SKM-1 (cell line): ENCODE results near the gene LRRIQ1.
"Not testable (repeated sequence)": the region's sequence is repeated elsewhere in the genome, so short reads cannot be mapped to it uniquely, and the experiment has no call there.

Experiments used
- DNase-seq: peaks from one replicate; lab custom pipeline; 2025; ENCODE audit not compliant: unreplicated experiment; lab: John Stamatoyannopoulos, UW

LRRIQ1 gene

DNA sequence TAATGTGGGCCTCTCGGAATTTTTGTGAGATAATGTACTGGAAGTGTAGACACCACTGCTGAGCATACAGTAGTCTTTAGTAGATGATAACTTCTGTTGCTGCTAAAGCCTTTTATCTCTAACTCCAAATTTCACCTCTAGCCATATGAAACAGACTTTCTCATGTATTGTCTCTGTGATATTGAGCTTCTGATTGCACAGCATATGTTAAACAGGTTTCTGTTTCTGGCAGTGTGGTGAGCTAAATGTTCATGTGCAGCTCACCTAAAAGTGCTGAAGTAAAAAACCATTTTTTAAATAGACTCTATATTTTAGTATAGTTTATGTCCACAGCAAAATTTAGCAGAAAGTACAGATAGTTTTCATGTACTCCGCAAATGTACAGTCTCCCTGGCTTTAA lies 154.6 kb downstream of the LRRIQ1 start:
- no peak for DNase-seq

DNA sequence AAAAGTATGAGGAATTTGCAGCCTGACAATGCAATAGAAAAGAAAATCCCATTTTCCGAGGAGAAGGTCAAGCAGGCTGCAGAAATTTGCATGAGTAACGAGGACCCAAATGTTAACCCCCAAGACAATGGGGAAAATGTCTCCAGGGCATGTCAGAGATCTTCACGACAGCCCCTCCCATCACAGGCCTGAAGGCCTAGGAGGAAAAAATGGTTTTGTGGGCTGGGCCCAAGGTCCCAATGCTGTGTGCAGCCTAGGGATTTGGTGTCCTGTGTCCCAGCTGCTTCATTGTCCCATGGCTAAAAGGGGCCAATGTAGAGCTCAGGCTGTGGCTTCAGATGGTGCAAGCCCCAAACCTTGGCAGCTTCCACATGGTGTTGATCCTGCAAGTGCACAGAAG lies 167.7 kb downstream of the LRRIQ1 start:
- not testable (repeated sequence) for DNase-seq

- no peak for DNase-seq
These were observed 170.4 kb downstream of the LRRIQ1 start for GRCh38 chr12:85206543-85206942.

DNA sequence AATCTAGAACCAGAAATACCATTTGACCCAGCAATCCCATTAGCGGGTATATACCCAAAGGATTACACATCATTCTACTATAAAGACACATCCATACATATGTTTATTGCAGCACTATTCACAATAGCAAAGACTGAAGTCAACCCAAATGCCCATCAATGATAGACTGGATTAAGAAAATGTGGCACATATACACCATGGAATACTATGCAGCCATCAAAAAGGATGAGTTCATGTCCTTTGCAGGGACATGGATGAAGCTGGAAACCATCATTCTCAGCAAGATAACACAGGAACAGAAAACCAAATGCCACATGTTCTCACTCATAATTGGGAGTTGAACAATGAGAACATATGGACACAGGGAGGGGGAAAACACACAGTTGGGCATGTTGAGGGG lies 188.2 kb downstream of the LRRIQ1 start:
- DNase-seq: not testable (repeated sequence)

DNA sequence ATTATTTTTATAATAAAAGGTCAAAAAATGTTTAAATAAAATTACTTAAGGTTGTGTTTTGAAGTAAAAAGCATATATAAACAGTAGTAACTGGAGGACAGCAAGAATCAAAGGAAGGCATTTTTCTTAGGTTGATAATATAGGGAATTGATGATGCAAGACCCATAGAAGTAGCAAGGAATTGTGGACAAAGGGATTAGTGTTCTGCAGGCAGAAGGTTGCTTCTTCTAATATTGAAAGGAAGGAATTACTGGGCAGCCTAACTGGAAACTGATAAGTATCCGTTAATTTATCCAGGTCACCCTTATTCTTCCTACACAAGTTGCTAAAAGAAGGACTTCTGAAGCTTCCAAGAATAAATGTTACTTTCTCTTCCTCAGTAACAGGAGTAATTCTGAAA lies 189.3 kb downstream of the LRRIQ1 start:
- DNase-seq: no peak

DNA sequence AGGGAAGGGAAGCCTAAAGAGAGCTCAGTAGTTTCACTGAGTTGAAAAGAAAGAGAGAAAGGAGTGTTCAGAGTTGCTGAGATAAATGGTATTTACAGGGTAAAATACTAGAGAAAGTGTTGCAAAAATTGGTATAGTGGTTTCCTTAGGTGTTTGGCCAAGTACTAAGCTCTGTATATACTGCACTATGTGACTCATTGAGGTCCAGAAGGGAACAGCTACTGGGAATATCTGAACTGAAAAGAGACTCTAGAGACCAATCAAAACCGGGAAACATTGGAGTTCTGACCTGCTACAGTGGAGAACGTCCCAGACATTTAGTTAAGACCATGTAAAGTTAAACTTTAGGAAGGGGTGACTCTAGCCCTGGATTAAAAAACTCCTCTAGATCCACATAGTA lies 201.2 kb downstream of the LRRIQ1 start:
- no peak for DNase-seq

DNA sequence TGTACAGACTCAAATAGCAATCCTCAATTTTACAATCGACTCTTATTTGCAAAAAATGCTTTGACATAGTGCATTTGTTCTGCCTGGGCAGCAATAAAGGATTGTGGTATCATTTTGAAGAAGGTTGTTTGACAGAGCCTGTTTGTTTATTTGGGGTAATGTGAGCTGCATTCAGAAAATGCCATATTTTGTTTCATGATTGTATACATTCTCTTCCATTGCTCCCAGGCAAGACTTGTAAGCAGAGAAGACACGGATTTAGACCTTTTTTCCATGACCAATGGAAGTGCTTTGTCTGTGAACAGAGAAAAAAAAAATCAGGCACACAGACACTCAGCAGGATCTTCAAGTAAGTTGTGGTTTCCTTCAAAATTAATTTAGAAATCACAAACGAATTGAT lies 208.4 kb downstream of the LRRIQ1 start:
- DNase-seq: no peak

DNA sequence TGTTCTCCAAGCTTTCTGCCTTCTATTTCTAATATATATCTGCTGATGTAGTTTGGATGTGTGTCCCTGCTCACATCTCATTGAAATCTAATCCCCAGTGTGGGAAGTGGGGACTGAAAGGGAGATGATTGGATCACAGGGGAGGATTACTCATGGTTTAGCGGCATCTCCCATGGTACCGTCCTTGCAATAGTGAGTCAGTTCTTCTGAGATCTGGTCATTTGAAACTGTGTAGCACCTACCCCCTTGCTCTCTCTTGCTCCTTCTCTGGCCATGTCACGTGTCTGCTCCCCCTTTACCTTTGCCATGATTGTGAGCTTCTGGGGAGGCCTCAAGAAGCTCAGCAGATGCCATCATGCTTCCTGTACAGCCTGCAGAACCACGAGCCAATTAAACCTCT lies 217.7 kb downstream of the LRRIQ1 start:
- DNase-seq: no peak

DNA sequence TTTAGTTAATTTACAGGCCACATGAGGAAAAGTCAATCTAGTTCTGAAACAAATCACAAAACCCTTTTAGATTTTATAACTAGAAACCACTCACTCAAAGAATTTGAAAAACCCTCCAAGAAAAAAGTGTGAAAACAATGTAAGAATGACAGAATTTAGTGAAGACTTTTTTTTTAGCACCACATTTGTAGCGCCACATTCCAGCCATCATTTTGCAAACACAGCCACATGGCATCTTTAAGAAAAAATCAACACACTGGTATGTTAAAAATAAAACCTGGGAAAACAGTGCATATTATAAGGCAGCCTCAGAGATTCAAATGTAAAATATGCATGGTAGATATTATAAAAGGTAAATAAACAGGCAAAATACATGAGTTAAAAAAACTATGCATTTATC lies 221.5 kb downstream of the LRRIQ1 start:
- DNase-seq: no peak

- DNase-seq: no peak
These were observed 224.3 kb downstream of the LRRIQ1 start for GRCh38 chr12:85260447-85260846.

DNA sequence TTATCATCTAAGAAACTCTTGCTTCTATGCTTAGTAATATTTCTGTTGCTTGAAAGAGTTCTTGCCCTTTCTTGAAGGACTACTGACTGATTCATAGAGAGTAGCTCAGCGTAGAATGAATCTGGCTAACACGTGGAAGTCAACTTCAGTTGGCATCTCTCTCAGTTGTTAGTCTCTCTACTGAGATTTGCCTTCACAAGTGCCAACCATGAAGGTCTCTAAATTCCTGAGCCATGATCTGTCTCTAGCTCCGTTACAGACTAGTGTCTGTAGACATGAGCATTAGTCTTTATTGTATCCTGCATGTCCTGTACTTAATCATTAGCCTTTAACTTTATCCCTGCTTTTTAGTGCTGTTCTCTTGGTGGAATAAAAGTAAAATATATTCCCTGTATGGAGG lies 224.7 kb downstream of the LRRIQ1 start:
- no peak for DNase-seq

GRCh38 chr12:85266356-85266755 lies 230.2 kb downstream of the LRRIQ1 start:
- no peak for DNase-seq

DNA sequence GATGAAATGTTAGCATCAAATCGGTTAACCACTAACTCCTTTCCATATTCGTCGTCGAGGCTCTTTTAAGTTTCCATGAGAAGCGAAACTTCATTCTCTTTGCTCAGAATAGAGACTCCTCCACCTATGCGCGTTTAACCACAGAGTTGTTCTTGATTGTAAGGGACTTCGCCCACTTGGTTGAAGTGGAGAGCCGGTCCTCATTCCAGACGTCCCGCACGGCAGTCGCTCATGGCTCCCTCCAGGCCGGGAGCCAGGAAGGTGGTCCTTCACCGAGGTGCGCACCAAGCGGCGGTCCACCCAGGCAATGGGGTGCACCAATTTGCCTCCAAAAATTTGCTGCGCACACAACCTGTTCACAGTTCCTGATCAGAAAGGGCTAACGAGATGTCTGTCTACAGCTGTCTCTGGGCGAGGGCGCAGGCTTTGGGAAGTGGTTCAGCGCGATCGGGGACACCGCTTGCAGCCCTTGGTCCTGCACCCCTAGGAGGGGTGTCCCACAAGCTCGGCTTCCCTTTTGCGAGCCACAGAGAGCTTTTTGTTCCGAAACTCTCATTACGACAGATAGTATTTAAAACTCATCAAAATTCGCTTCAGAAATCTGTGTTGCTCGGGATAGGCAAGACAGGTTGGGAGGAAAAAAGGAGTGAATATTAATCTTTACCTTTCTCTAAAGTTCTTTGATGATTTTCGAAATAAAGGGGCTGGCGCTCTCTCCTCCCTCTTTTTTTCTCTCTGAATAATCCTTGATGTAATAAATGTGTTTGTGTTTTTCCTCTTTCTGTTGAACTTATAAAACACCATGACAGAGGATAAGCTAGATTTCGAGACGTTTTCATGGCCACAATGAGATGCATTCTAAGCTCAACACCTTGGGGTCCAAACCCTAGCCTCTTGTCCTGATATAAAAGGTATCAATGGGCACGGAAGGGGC lies 237.5 kb downstream of the LRRIQ1 start:
- no peak for DNase-seq

DNA sequence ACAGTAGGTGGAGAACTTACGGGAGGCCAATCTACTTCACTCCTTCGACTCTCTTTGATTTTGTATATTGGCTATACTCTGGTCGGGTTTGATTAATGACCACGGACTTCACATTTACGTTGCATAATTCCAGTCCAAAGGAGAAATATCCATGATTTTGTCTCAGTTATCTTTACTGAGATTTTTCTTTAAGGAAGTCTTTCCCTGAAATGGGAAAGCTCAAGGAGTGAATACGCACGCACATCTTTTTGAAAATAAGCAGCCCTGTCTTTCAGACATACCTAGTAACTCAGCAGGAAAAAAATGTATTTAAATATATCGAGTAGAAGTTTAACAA lies 238.1 kb downstream of the LRRIQ1 start:
- no peak for DNase-seq

DNA sequence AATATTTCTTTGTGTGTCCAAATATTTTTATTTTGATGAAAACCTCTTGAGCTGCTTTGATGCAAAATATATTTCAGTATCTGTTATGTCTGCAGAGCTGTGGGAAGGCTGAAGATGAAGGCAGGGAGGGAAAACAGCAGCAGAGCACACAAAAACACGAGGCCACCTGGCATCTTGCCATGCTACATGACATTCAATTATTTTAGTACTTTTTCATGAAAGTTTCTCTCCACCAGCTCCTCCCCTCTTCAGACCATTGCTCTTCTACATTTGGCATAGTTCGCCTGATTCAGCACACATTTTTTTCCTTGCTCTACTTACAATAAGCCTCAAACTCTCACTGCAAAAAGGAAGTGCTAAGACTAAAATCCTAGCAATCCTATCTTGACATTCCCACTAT lies 239.2 kb downstream of the LRRIQ1 start:
- DNase-seq: no peak

DNA sequence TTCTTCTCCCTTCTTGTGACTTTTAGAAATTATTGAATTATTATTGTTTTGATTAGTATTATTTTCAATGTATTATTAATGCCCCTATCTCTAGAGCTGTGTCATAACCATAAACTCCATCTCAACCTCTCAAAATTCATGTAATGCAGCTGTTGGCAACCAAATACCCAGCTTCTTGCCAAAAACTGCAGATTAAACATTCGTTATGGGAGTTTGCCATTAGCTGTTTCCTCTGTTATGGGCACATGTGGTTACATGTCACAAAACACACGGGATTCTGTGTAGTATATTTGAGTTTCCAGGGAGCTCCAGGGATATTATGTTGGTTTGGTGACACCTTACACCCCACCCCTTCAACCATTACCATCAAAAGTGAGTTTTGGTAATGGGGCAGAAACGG lies 241.0 kb downstream of the LRRIQ1 start:
- DNase-seq: no peak

- DNase-seq: no peak
These were observed 241.9 kb downstream of the LRRIQ1 start for GRCh38 chr12:85277900-85278597.

DNA sequence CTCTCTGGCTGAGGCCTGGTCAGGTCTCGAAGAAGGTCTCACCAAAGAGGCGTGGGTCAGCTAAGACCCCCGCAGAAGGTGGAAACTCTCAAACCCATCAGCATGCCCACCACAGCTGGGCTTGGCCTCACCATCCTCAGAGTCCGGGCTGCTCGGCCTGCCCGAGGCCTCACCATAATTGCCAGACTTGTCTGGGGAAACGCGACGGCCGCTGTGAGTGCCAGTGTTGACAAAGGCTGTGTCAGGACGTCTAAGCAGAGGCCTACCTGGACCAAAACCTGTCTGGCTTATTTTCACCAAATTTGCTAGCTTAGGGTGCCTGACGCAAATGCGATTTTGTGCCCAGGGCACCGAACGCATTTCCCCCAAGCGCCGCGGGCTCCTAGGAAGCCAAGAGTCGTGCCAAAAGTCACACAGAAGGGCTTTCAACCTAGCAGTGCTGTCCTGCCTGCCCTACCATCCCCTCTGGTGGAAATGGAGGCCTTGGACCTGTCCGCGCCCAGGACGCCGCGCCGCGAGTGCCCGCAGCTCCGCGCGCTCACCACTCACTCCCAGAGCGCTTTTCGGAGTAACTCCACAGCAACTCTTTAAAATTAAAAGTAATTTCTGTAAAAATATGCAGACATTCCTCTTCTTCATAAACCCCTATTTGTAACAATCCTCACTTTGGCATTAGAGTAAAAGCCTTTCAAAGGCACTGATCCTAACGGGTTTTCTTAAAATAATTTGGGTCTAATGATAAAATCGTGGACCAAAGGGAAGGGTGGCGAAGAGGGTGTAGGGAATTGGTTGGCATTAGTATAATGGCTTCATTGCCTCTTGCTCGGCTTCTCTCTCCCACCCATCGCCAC lies 242.7 kb downstream of the LRRIQ1 start:
- DNase-seq: no peak

DNA sequence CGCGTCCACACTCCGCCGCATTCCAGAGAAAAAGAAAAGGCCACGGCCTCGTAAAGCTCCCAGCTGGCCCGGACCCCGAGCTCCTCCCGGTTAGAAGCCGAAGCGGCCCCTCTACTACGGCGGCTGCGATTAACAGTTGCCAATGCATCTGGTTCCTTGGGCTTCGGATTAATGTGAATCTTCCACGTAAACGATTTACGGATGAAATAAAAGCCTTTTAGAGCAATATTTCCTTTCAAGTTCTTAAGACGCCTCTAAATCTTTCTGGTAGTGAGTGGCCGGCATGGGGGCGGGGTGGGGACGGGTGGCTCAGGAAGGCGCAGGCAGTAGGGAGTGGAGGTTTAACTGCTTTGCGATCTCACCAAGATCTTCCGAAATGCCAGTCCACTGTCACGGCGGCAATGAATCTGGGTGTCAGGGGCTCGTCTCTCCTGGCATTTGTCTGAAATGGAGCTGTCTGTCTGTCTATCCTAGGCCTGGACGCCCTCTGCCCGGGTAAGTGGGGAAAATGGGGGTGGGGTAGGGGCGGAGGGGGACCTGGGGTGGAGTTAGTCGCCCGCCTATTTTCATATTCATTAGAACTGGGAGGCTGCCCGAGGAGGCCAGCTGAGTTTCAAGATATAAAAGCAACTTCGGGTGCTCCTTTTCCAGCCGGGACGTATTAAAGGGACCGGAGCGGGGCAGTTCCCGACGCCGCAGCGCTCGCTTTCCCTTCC lies 243.5 kb downstream of the LRRIQ1 start:
- DNase-seq: no peak

GRCh38 chr12:85280165-85280983 lies 244.2 kb downstream of the LRRIQ1 start, which contains the start of gene ALX1:
TSS of gene ALX1 (plus strand) at chr12:85280220. CDS start at chr12:85280262, 42 bp downstream.
- DNase-seq: no peak
